RWPE1 (cell line): ENCODE results near the gene PITPNC1.
A peak's percentile ranks its signal among the peaks of the same experiment; 100 is the strongest.
"Not testable (repeated sequence)": the region's sequence is repeated elsewhere in the genome, so short reads cannot be mapped to it uniquely, and the experiment has no call there.

Experiments used
- CTCF ChIA-PET: fragments of 350-600 bp; sonication (Branson Sonifier 250); formaldehyde crosslinking; extraction: SDS; loops from one replicate; lab custom pipeline; 2021; lab: Yijun Ruan, JAX
- POLR2A ChIA-PET: fragments of 400-600 bp; formaldehyde crosslinking; extraction: SDS; loops from one replicate; lab custom pipeline; 2020; ENCODE audit warnings: antibody characterized with exemption; ENCODE audit not compliant: low non-redundant PET; lab: Yijun Ruan, JAX
- DNase-seq: peaks from one replicate; pipeline ENCODE4 v3.0.0; 2012; ENCODE audit warnings: low spot score
- H3K27ac ChIP-seq: fragments of 450-650 bp; 2 replicates; pipeline ENCODE4 v1.5.1; 2017
- CTCF ChIP-seq: fragments of 450-650 bp; conservative IDR thresholded peaks from 2 replicates; pipeline ENCODE4 v1.5.1; 2017; ENCODE audit warnings: low read depth, mild to moderate bottlenecking

PITPNC1 gene

DNA sequence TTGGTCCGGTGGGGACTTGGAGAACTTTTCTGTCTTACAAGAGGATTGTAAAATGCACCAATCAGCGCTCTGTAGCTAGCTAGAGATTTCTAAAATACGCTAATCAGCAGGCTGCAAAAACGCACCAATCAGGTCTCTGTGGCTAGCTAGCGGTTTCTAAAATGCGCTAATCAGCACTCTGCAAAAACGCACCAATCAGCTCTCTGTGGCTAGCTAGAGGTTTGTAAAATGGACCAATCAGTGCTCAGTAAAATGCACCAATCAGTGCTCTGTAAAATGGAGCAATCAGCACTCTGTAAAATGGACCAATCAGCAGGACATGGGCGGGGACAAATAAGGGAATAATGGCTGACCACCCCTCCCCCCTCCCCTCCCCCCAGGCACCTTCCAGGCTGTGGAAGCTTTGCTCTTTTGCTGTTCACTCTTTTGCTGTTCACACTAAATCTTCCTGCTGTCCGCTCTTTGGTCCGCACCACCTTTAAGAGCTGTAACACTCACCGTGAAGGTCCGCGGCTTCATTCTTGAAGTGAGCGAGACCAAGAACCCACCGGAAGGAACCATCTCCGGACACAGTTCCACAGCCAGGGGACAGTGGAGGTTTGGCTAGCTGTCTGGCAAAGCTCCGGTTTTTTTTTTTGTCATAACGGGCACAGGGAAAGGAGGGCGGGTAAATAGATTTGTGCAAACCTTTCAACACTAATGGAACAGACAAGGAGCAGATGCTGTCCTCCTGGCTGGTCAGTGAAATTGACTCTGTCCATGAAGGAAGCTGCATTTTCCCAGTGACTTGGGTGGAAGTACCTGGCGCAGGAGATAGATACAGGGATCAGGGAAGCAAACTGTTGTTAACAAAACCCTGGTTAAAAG lies 8.3 kb downstream of the PITPNC1 start:
- H3K27ac ChIP-seq, result no peak overlapping the region
- CTCF ChIA-PET, result interaction anchor here (0.6 to 3.9 kb wide), 6 partner anchors 19 to 209 kb away, joined by 3 to 26 read pairs (median 4); no protein-coding TSS in a partner anchor
- no peak for DNase-seq
- POLR2A ChIA-PET, result no interaction called here
- TF ChIP-seq CTCF, result no peak

- POLR2A ChIA-PET, result no interaction called here
These were observed 10.0 kb downstream of the PITPNC1 start for GRCh38 chr17:67386965-67387551.

DNA sequence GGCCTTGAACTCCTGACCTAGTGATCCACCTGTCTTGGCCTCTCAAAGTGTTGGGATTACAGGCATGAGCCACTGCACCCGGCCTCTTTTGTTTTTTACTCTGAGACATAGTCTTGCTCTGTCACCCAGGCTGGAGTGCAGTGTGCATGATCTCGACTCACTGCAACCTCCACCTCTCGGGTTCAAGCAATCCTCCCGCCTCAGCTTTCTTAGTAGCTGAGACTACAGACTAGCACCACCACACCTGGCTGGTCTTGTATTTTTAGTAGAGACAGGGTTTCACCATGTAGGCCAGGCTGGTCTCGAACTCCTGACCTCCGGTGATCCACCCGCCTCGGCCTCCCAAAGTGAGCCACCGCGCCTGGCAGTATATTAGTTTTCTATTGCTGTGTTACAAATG lies 11.5 kb downstream of the PITPNC1 start:
- POLR2A ChIA-PET, H3K27ac ChIP-seq, DNase-seq: not testable (repeated sequence)
- CTCF ChIA-PET, result interaction anchor here (0.6 to 3.9 kb wide), 3 partner anchors 87 to 302 kb away, joined by 5 to 26 read pairs (median 13); no protein-coding TSS in a partner anchor

More at GRCh38 chr17:67386965-67387551, 10.0 kb downstream of the PITPNC1 start:
- no peak overlapping the region for H3K27ac ChIP-seq
- peak; percentile 86 for TF ChIP-seq CTCF
- DNase-seq, result no peak
- CTCF ChIA-PET, result interaction anchor here (0.5 to 3.9 kb wide), 7 partner anchors 33 to 358 kb away, joined by 3 to 26 read pairs (median 3); no protein-coding TSS in a partner anchor

DNA sequence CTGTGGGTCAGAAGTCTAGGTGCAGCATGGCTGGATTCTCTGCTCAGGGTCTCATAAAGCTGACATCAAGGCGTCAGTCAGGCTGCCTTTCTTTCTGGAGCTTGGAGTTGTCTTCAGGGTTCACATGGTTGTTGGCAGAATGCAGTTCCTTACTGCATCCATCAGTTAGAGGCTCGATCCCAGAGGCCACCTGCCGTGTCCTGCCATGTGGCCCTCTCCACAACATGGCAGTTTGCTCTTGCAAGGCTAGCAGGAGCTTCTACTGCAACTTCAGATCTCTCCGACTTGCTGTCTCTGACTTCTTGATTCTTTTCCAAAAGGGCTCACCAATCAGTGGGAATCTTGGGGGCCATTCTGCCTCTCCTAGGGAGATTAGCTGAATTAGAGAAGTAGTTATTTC lies 11.9 kb downstream of the PITPNC1 start:
- CTCF ChIA-PET, result interaction anchor here (2.3 kb wide), 1 partner anchor 86 kb away, joined by 13 read pairs; no protein-coding TSS in a partner anchor

GRCh38 chr17:67390006-67390645 lies 13.0 kb downstream of the PITPNC1 start:
- DNase-seq, result no peak
- POLR2A ChIA-PET, result no interaction called here
- peak overlapping the region; percentile 56 for H3K27ac ChIP-seq
- CTCF ChIA-PET, result interaction anchor here (0.6 to 2.3 kb wide), 4 partner anchors 11 to 166 kb away, joined by 3 to 13 read pairs (median 3); no protein-coding TSS in a partner anchor
- no peak for TF ChIP-seq CTCF

More for the DNA sequence above, 11.9 kb downstream of the PITPNC1 start:
- no peak for DNase-seq
- POLR2A ChIA-PET, result no interaction called here
- no peak for TF ChIP-seq CTCF
- no peak overlapping the region for H3K27ac ChIP-seq

- POLR2A ChIA-PET, result no interaction called here
- no peak for DNase-seq
- no peak for TF ChIP-seq CTCF
- CTCF ChIA-PET, result interaction anchor here (2.3 kb wide), 1 partner anchor 85 kb away, joined by 13 read pairs; no protein-coding TSS in a partner anchor
- H3K27ac ChIP-seq, result peak overlapping the region; percentile 56
These were observed 13.7 kb downstream of the PITPNC1 start for GRCh38 chr17:67390646-67391361.
